ENCODE results near the gene XYLB.
"Not testable (repeated sequence)": the region's sequence is repeated elsewhere in the genome, so short reads cannot be mapped to it uniquely, and the experiment has no call there.

The XYLB gene

DNA sequence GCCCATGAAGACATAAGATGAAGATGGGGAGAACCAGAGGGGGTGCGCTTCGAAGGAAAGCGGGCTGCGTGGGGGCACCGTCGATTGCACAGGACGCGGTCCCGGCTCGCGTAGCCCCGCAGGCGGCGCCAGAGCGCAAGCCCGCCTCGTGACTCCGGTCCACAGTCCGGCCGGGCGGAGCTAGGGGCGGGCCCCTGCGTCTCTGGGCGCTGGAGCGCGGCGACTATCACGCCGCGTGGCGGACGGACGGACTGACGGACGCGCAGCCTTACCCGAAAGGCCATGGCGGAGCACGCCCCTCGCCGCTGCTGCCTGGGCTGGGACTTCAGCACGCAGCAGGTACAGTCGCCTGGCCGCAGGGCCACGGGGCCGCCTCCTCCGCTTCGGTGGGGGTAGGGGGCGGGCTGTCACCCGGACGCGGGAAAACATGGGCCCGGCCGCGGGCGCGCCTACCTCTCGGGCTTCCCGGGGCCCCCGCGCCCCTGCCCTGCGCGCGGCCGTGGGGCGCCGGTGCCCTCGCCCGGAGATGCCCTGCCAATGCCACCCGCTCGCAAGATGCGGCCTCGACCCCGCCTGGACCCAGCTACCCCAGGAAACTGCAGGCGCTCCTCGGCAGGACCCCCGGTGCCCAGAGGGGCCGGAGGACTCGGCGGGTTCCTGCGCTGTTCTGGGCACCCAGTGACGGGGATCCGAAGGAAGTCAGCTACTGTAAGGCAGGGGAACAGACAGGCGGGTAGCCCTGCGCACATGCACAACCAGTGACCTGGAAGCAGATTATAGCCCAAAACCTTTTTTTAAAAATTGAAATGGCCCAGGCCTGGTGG is at the start of gene XYLB:
Gene XYLB, plus strand, starts transcription at position 199 of the 824 bp plus-strand sequence. Its CDS starts 84 bp downstream, at position 283.
- TF ChIP-seq, protein P1, sequence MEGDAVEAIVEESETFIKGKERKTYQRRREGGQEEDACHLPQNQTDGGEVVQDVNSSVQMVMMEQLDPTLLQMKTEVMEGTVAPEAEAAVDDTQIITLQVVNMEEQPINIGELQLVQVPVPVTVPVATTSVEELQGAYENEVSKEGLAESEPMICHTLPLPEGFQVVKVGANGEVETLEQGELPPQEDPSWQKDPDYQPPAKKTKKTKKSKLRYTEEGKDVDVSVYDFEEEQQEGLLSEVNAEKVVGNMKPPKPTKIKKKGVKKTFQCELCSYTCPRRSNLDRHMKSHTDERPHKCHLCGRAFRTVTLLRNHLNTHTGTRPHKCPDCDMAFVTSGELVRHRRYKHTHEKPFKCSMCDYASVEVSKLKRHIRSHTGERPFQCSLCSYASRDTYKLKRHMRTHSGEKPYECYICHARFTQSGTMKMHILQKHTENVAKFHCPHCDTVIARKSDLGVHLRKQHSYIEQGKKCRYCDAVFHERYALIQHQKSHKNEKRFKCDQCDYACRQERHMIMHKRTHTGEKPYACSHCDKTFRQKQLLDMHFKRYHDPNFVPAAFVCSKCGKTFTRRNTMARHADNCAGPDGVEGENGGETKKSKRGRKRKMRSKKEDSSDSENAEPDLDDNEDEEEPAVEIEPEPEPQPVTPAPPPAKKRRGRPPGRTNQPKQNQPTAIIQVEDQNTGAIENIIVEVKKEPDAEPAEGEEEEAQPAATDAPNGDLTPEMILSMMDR (IDR thresholded peaks at IDR 0.05; ENCODE audit: insufficient read depth, low read depth, low read length, missing control alignments) = peak; percentile 60

DNA sequence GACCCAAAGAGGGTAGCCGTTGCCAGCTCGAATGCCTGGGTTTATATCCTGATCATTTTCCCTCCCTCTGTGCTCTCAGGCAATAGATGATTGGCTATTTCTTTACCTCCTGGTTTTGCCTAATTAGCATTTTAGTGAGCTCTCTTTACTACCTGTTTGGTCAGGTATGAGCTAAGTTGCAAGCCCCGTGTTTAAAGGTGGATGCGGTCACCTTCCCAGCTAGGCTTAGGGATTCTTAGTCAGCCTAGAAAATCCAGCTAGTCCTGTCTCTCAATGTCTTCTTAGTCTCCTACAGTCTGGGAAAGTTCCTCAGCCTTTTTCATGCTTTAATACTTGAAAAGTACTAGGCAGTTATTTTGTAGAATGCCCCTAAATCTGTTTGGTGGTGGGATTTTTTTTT is 49.5 kb upstream of the XYLB start:
- DNase-seq (ENCODE audit: low read depth) = peak; percentile 53
- H3K4me3 ChIP-seq (ENCODE audit: low read length) = not testable (repeated sequence)

More for the DNA sequence above, at the start of gene XYLB:
- DNase-seq (ENCODE audit: low read depth) = peak; percentile 79
- H3K4me3 ChIP-seq (ENCODE audit: low read length) = peak within 1 kb of the TSS; percentile 62

DNA sequence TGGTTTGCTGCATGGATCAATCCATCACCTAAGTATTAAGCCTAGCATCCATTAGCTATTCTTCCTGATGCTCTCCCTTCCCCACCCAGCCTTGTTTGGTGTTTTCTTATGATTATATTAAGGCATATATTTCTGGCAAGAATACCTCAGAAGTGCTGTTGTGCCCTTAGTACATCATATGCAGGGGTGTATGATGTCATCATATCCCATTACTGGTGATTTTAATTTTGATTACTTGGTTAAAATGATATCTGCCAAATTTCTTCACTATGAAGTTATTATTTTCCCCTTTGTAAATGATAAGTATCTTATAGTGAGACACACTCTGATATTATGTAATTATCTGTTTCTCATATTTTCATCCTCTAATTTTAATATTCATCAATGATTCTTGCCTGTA is 49.0 kb upstream of the XYLB start:
- no peak overlapping the region for H3K4me3 ChIP-seq (ENCODE audit: low read length)
- no peak for DNase-seq (ENCODE audit: low read depth)
- TF ChIP-seq, protein P1 (IDR thresholded peaks at IDR 0.05; ENCODE audit: insufficient read depth, low read depth, low read length, missing control alignments) = no peak

DNA sequence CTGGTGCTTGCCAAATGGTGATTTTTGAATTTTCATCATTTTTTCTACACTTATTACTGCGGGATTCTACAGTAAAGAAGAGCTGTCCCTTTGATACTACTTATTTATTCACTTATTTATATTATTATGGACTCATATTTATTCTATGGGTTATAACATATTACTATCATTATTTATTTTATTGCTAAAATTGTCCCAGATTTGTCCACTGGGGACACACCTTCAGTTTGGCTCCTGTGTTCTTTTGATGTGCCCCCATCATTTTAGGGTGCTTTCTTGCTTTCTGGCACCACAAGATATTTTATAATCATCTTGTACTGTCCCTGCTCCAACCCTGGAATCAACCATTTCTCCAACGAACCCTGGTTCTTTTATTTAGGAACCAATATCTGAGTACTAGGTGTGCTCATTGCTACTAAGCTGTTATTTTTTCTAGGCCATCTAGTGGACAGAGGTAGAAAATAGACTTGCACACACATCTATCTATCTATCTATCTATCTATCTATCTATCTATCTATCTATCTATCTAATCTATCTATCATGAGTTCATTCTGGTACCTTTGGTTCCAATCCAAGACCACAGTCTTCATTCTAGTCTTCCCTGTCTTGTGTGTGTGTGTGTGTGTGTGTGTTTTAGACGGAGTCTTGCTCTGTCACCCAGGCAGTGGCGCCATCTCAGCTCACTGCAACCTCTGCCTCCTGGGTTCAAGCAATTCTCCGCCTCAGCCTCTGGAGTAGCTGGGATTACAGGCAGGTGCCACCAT is 48.5 kb upstream of the XYLB start:
- peak; percentile 36 for DNase-seq (ENCODE audit: low read depth)
- TF ChIP-seq, protein P1 (IDR thresholded peaks at IDR 0.05; ENCODE audit: insufficient read depth, low read depth, low read length, missing control alignments) = peak; percentile 47
- no peak overlapping the region for H3K4me3 ChIP-seq (ENCODE audit: low read length)

DNA sequence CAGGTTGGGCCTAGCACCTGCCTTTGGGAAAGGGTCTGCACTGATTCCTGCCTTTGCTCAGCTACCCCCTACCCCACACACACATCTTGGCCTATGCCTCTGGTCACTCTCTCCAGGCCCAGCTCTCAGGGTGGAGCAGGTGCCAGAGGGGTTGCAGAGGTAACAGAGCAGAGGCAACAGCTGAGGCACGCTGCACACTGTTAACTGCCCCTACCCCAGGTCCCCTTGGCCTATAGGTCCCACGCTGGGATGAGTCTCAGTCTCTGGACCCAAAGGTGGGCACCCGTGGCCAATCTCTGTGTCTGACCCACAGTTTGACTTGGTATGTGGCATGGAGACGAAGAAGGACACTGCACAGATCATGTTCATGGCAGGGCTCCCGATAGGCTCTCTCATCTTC is 39.6 kb upstream of the XYLB start:
- H3K4me3 ChIP-seq (ENCODE audit: low read length) = no peak overlapping the region
- TF ChIP-seq, protein P1 (IDR thresholded peaks at IDR 0.05; ENCODE audit: insufficient read depth, low read depth, low read length, missing control alignments) = no peak
- no peak for DNase-seq (ENCODE audit: low read depth)

DNA sequence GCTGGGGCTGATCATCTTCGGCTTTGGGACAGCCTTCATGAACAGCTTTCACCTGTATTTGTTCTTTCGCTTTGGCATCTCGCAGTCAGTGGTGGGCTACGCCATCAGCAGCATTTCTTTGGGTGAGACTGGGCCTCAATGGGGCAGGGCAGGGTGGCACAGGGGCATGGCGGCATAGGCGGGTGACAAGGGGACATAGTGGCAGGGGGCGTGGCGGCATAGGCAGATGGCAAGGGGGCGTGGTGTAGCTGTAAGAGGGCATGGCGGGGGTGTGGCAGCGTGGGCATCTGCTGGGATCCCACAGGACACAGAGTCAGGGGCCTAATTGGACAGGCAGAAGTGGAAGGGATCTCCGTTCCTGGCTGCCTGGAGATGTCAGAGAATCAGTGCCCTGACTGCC is 39.0 kb upstream of the XYLB start:
- H3K4me3 ChIP-seq (ENCODE audit: low read length) = no peak overlapping the region
- DNase-seq (ENCODE audit: low read depth) = no peak
- TF ChIP-seq, protein P1 (IDR thresholded peaks at IDR 0.05; ENCODE audit: insufficient read depth, low read depth, low read length, missing control alignments) = no peak

DNA sequence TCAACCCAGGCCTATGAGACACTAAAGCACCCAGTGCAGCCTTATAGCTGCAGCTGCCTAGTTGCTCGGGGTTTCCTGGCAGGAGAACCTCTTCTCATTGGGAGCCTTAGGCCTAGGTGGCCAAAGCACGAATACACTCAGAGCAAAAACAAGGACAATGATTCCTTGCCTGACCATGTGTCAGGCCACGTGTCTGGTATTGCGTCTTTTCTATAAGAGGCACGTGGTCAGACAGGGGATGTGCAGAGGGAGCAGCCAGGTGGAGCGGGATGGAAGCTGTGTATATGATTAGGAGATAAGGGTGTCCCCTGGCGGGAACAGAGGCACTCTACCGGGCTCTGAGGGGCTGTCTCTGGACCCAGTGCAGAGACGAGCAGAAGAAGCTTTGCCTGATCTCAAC is 38.1 kb upstream of the XYLB start:
- no peak for DNase-seq (ENCODE audit: low read depth)
- H3K4me3 ChIP-seq (ENCODE audit: low read length) = no peak overlapping the region
- TF ChIP-seq, protein P1 (IDR thresholded peaks at IDR 0.05; ENCODE audit: insufficient read depth, low read depth, low read length, missing control alignments) = no peak

Data from epithelial cell of esophagus (primary cell).